Mesenchymal stem cell (in vitro differentiated cells and primary cell): ENCODE data around the gene PRPS2.
A peak's percentile ranks its signal among the peaks of the same experiment; 100 is the strongest.

Experiments
- DNase-seq: peaks from one replicate; pipeline ENCODE4 v3.0.0-alpha.2; 2013
- H2AFZ ChIP-seq: one replicate; pipeline ENCODE4 v1.6.1; 2013; ENCODE audit warnings: low read depth, mild to moderate bottlenecking, control low read depth, inconsistent platforms, low read length, moderate library complexity
- H2AK5ac ChIP-seq: 2 replicates; pipeline ENCODE4 v1.6.1; 2013; ENCODE audit warnings: low read length, moderate library complexity, mild to moderate bottlenecking, inconsistent platforms; ENCODE audit not compliant: severe bottlenecking
- H2BK120ac ChIP-seq: one replicate; pipeline ENCODE4 v1.6.1; 2013; ENCODE audit warnings: low read depth, mild to moderate bottlenecking, inconsistent platforms, low read length, moderate library complexity
- H2BK12ac ChIP-seq, 2 experiments: one replicate each; pipeline ENCODE4 v1.6.1; 2013; ENCODE audit warnings: inconsistent platforms in 2 of 2, low read length in 2 of 2, mild to moderate bottlenecking in 2 of 2, moderate library complexity in 2 of 2, control low read depth in 1 of 2
- H2BK15ac ChIP-seq: one replicate; pipeline ENCODE4 v1.6.1; 2013; ENCODE audit warnings: mild to moderate bottlenecking, low read depth, inconsistent platforms; ENCODE audit not compliant: poor library complexity, severe bottlenecking
- H2BK5ac ChIP-seq: 2 replicates; pipeline ENCODE4 v1.6.1; 2013; ENCODE audit warnings: low read depth, mild to moderate bottlenecking, low read length, control low read depth, inconsistent platforms; ENCODE audit not compliant: poor library complexity, severe bottlenecking
- H3K14ac ChIP-seq, 2 experiments: one replicate each; pipeline ENCODE4 v1.6.1; 2013; ENCODE audit warnings: inconsistent platforms in 2 of 2, low read length in 2 of 2, control low read depth in 1 of 2, mild to moderate bottlenecking in 1 of 2, moderate library complexity in 1 of 2
- H3K18ac ChIP-seq, 2 experiments: one replicate each; pipeline ENCODE4 v1.6.1; 2013; ENCODE audit warnings: inconsistent platforms in 2 of 2, low read length in 2 of 2, control low read depth in 1 of 2, low read depth in 1 of 2, mild to moderate bottlenecking in 1 of 2
- H3K23ac ChIP-seq, 2 experiments: one replicate each; pipeline ENCODE4 v1.6.1; 2013; ENCODE audit warnings: inconsistent platforms in 2 of 2, low read length in 2 of 2, mild to moderate bottlenecking in 2 of 2, moderate library complexity in 2 of 2, control low read depth in 1 of 2
- H3K27ac ChIP-seq: 2 replicates; pipeline ENCODE4 v1.5.1; 2013; ENCODE audit warnings: mild to moderate bottlenecking, moderate library complexity, low read length, control low read depth, inconsistent platforms; ENCODE audit not compliant: poor library complexity, severe bottlenecking
- H3K27me3 ChIP-seq, 2 experiments: 2 replicates each; pipeline versions ENCODE4 v1.6.1 to v1.7.0; 2013; ENCODE audit warnings: low read length in 2 of 2, mild to moderate bottlenecking in 2 of 2, moderate library complexity in 2 of 2, control low read depth in 1 of 2, inconsistent platforms in 1 of 2; ENCODE audit not compliant: control insufficient read depth in 1 of 2, insufficient read depth in 1 of 2
- H3K36me3 ChIP-seq, 2 experiments: 2 replicates each; pipeline versions ENCODE4 v1.6.1 to v1.7.0; 2013; ENCODE audit warnings: low read length in 2 of 2, control low read depth in 1 of 2, inconsistent platforms in 1 of 2, low read depth in 1 of 2, mild to moderate bottlenecking in 1 of 2; ENCODE audit not compliant: insufficient read depth in 2 of 2, control insufficient read depth in 1 of 2
- H3K4ac ChIP-seq, 2 experiments: one replicate each; pipeline ENCODE4 v1.6.1; 2013; ENCODE audit warnings: inconsistent platforms in 2 of 2, low read length in 2 of 2, mild to moderate bottlenecking in 2 of 2, moderate library complexity in 2 of 2, control low read depth in 1 of 2, low read depth in 1 of 2
- H3K4me1 ChIP-seq: 2 replicates; pipeline ENCODE4 v1.6.1; 2013; ENCODE audit warnings: low read depth, low read length, control low read depth; ENCODE audit not compliant: control insufficient read depth, insufficient read depth
- H3K4me2 ChIP-seq: 2 replicates; pipeline ENCODE4 v1.6.1; 2013; ENCODE audit warnings: low read length, mild to moderate bottlenecking, inconsistent platforms; ENCODE audit not compliant: poor library complexity, severe bottlenecking
- H3K4me3 ChIP-seq, 2 experiments: 2 replicates each; pipeline versions ENCODE4 v1.5.1 to v1.7.0; 2013; ENCODE audit warnings: low read length in 2 of 2, mild to moderate bottlenecking in 2 of 2, control low read depth in 1 of 2, low read depth in 1 of 2; ENCODE audit not compliant: insufficient read depth in 1 of 2
- H3K79me1 ChIP-seq: replicated peaks from 2 replicates; pipeline ENCODE4 v1.6.1; 2013; ENCODE audit warnings: mild to moderate bottlenecking, control low read depth, low read length, inconsistent platforms; ENCODE audit not compliant: poor library complexity, severe bottlenecking
- H3K9ac ChIP-seq: 2 replicates; pipeline ENCODE4 v1.7.0; 2013; ENCODE audit warnings: mild to moderate bottlenecking, low read length, moderate library complexity
- H3K9me3 ChIP-seq: 2 replicates; pipeline ENCODE4 v1.7.0; 2013; ENCODE audit warnings: mild to moderate bottlenecking, low read length; ENCODE audit not compliant: control insufficient read depth
- H4K8ac ChIP-seq: one replicate; pipeline ENCODE4 v1.6.1; 2013; ENCODE audit warnings: inconsistent platforms, mild to moderate bottlenecking, low read length, moderate library complexity
- H4K91ac ChIP-seq: one replicate; pipeline ENCODE4 v1.6.1; 2013; ENCODE audit warnings: mild to moderate bottlenecking, low read length, inconsistent platforms
- WGBS: methylation state at CpG from one replicate; pipeline ENCODE4 v1.1.7; 2013; ENCODE audit warnings: mixed read lengths; 5-methylcytosine and 5-hydroxymethylcytosine counted together

PRPS2 gene

DNA sequence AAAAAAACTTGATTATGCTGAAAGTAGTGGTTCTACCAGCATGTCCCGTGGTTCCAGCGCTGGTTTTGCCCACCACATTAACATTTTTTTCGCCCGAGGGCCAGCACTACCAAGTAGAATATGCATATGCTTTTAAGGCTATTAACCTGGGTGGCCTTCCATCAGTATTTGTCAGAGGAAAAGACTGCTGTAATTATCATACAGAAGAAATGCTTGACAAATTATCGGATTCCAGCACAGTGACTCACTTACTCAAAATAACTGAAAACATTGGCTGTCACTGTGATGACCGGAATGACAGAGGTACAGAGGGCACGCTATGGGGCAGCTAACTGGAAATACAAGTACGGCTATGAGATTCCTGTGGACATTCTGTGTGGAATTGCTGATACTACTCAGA, 34.6 kb downstream of the PRPS2 start:
- DNase-seq = peak; percentile 2
- Histone ChIP-seq H3K23ac (no peak overlapping the region), H3K27ac (peak overlapping the region; percentile 62), H4K8ac (no peak overlapping the region), H2BK120ac (no peak overlapping the region), H4K91ac (no peak overlapping the region), H3K4me1 (peaks cover 6% of the 10 kb centered on the region), H3K27me3 (peaks cover 0 to 17% of the 10 kb centered on the region in 2 experiments), H3K79me1 (no peaks in the 10 kb centered on the region), H3K18ac (no peak overlapping the region), H2BK5ac (no peak overlapping the region), H2AK5ac (no peak overlapping the region), H3K9me3 (no peaks in the 10 kb centered on the region), H2BK12ac (no peak overlapping the region), H3K4me2 (peak overlapping the region; percentile 22), H3K36me3 (peaks cover 0 to 27% of the 10 kb centered on the region in 2 experiments), H3K9ac (no peak overlapping the region), H3K4me3 (no peak overlapping the region), H2AFZ (no peak overlapping the region), H3K4ac (no peak overlapping the region), H2BK15ac (no peak overlapping the region), H3K14ac (no peak overlapping the region)
- 25% methylated on average over 3 of the region's 8 CpGs for WGBS

DNA sequence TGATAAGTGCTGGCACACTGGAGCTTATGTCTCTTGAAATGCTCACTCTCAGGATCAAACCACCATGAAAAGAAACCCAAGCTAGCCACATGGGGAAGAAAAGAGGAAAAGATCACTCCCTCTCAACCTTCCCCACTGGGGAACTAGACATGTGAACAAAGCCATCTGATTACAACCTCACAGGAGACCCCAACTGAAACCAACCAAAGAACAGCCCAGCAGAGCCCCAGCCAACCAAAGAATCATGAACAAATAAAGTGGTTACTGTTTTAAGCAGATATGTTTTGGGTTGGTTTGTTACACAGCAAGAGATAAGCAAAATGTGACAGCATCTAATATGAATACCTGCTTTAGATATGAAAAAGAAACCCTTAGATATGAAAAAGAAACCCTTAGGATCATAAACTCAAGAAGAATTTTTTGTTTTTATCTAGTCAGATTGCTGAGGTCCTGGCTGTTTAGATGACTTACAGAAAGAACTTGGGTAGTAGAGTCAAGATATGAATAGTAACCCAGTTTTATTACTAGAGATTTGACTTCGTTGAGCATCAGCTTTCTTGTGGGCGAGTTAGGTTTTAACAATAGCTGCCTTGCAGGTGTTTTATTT, 52.0 kb downstream of the PRPS2 start:
- no peak overlapping the region for H3K4me2 ChIP-seq
- H2AK5ac ChIP-seq = no peak overlapping the region
- H3K14ac ChIP-seq = no peak overlapping the region
- no peak overlapping the region for H2BK5ac ChIP-seq
- H2BK12ac ChIP-seq = no peak overlapping the region
- H2BK15ac ChIP-seq = no peak overlapping the region
- no peak overlapping the region for H3K23ac ChIP-seq
- H4K91ac ChIP-seq = no peak overlapping the region
- no peak for DNase-seq
- no peak overlapping the region for H3K4ac ChIP-seq
- H3K18ac ChIP-seq = no peak overlapping the region
- H3K36me3 ChIP-seq = no peaks in the 10 kb centered on the region
- H2BK120ac ChIP-seq = no peak overlapping the region
- peaks cover 0 to 18% of the 10 kb centered on the region in 2 experiments for H3K27me3 ChIP-seq
- H2AFZ ChIP-seq = no peak overlapping the region
- no peaks in the 10 kb centered on the region for H3K9me3 ChIP-seq
- no peak overlapping the region for H3K4me3 ChIP-seq
- no peak overlapping the region for H3K27ac ChIP-seq
- H3K4me1 ChIP-seq = no peaks in the 10 kb centered on the region
- no peak overlapping the region for H4K8ac ChIP-seq
- 90% methylated on average over 2 of the region's 2 CpGs for WGBS
- H3K9ac ChIP-seq = no peak overlapping the region
- no peaks in the 10 kb centered on the region for H3K79me1 ChIP-seq

DNA sequence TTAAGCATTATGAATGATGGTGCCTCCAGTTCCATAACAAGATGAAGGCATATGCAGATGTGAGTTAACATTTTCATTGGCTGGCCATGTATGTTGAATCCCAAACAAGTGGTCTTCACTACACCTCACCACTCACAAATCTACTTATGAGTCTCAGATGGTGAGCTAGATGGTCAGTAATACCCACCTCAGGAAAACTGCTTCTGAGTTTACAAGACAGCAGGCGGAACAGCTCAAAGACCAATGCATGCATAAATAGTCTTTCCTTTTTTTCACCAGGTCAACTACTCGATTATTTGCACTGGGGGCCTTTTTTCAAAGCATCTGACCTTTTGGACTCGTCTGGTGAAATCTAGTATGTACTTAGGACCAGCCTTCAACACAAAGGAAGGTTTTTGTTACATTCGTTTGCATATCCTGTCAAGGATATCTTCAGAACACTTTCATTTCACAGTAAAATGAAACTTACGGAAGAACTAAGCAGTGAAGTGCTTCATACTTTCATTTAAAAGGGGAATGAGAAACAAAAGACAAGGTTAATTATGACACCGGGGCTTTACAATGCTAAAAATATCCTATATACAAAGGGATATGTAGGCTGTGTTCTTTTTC, 52.6 kb downstream of the PRPS2 start:
- no peak for DNase-seq
- Histone ChIP-seq H3K36me3 (no peaks in the 10 kb centered on the region), H2AK5ac (no peak overlapping the region), H3K4me2 (no peak overlapping the region), H3K23ac (no peak overlapping the region), H3K18ac (no peak overlapping the region), H3K14ac (no peak overlapping the region), H3K4me3 (no peak overlapping the region), H2BK12ac (no peak overlapping the region), H3K9me3 (no peaks in the 10 kb centered on the region), H2BK120ac (no peak overlapping the region), H2BK15ac (no peak overlapping the region), H3K4ac (no peak overlapping the region), H3K9ac (no peak overlapping the region), H4K91ac (no peak overlapping the region), H3K79me1 (no peaks in the 10 kb centered on the region), H2AFZ (no peak overlapping the region), H4K8ac (no peak overlapping the region), H2BK5ac (no peak overlapping the region), H3K4me1 (no peaks in the 10 kb centered on the region), H3K27ac (no peak overlapping the region), H3K27me3 (peaks cover 0 to 18% of the 10 kb centered on the region in 2 experiments)
- 67% methylated on average over 4 of the region's 6 CpGs for WGBS

DNA sequence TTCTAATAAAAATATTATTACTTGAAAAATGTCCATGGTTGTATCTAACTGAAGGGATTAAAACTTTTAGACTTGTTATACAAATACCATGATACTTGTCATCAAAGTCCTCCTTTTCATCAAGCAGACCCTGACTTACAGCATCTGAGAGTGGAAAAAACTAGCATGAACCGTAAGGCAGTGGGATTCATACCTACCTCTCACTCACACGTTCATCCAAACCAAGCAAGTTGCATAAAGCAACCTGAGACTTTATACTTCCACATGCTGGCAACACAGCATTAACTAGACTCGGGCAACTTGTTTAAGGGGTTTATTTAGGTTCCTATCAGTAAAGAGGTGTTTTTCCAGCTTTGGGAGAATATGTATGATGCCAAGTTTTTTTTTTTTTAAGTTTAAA, 53.1 kb downstream of the PRPS2 start:
- Histone ChIP-seq H3K9ac (no peak overlapping the region), H2BK15ac (no peak overlapping the region), H3K4me3 (no peak overlapping the region), H4K8ac (no peak overlapping the region), H3K4me1 (no peaks in the 10 kb centered on the region), H3K4ac (no peak overlapping the region), H3K14ac (no peak overlapping the region), H3K79me1 (no peaks in the 10 kb centered on the region), H3K9me3 (no peaks in the 10 kb centered on the region), H3K27me3 (peaks cover 0 to 18% of the 10 kb centered on the region in 2 experiments), H2BK5ac (no peak overlapping the region), H3K27ac (no peak overlapping the region), H2AK5ac (no peak overlapping the region), H3K4me2 (no peak overlapping the region), H2AFZ (no peak overlapping the region), H2BK12ac (no peak overlapping the region), H3K36me3 (no peaks in the 10 kb centered on the region), H3K23ac (no peak overlapping the region), H2BK120ac (no peak overlapping the region), H3K18ac (no peak overlapping the region), H4K91ac (no peak overlapping the region)
- 82% methylated on average over 2 of the region's 3 CpGs for WGBS
- no peak for DNase-seq
